Vagina (tissue), 2 donors: ENCODE results near the gene ACSF2. TPM values are rescaled to one million over a fixed set of nuclear protein-coding genes. Genes with fewer than 3 reads are reported as not detected.

ENCODE experiments used
- DNase-seq, 2 donors: peaks; one replicate each; pipeline ENCODE4 v3.0.0-alpha.2; 2017; ENCODE audit errors: extremely low spot score in 2 of 2
- H3K27ac ChIP-seq: fragments of 200-600 bp; sonication (generic); one replicate; pipeline ENCODE4 v1.5.1; 2019
- H3K27me3 ChIP-seq: fragments of 200-600 bp; sonication (generic); one replicate; pipeline ENCODE4 v1.5.1; 2019
- H3K36me3 ChIP-seq, 2 donors: fragments of 200-600 bp; sonication (generic); one replicate each; pipeline ENCODE4 v1.5.1; 2017 to 2019
- H3K4me1 ChIP-seq: fragments of 200-600 bp; sonication (generic); one replicate; pipeline ENCODE4 v1.5.1; 2019
- H3K4me3 ChIP-seq, 2 donors: fragments of 200-600 bp; sonication (generic); 1 replicate in 1 of 2; 2 replicates in 1 of 2; pipeline ENCODE4 v1.5.1; 2016 to 2019
- H3K9me3 ChIP-seq: fragments of 200-600 bp; sonication (generic); one replicate; pipeline ENCODE4 v1.5.1; 2019
- POLR2A ChIP-seq, 2 donors: fragments of 450-650 bp; IDR thresholded peaks; one replicate each; pipeline ENCODE4 v1.6.1; 2017; ENCODE audit warnings: antibody characterized with exemption in 2 of 2, mild to moderate bottlenecking in 2 of 2, moderate library complexity in 2 of 2
- POLR2AphosphoS5 ChIP-seq, 2 donors: sonication (generic); formaldehyde crosslinking; IDR thresholded peaks; one replicate each; pipeline ENCODE4 v1.9.0; 2017; ENCODE audit warnings: antibody characterized with exemption in 2 of 2, mild to moderate bottlenecking in 2 of 2, low read depth in 1 of 2; ENCODE audit not compliant: insufficient read depth in 1 of 2
- intact Hi-C: fragments of 100-400 bp; cut with DNase I; formaldehyde crosslinking; loops from one replicate; pipeline ENCODE4 v1.15.1; 2023
- small RNA-seq: library from RNA; depleted of rRNA; stranded (forward); fragments of <200 nt; gene quantifications from one replicate; pipeline ENCODE3, GENCODE V24; 2016
- total RNA-seq: library from RNA; depleted of rRNA; stranded (reverse); fragments of >200 nt; gene quantifications from one replicate; pipeline ENCODE4 v1.2.3, GENCODE V29; 2016
- TF ChIP-seq, protein P1 (sequence below), 3 experiments: fragments of 450-650 bp in 2 of 3; fragments of 200-600 bp in 1 of 3; sonication (generic) in 1 of 3; IDR thresholded peaks; one replicate each; pipeline ENCODE4 v1.5.1; 2017 to 2019; ENCODE audit warnings: antibody characterized with exemption in 3 of 3, mild to moderate bottlenecking in 2 of 3, moderate library complexity in 2 of 3

ACSF2 gene
- total RNA-seq, 1 donor from 2014 or later: 56.0 TPM

DNA sequence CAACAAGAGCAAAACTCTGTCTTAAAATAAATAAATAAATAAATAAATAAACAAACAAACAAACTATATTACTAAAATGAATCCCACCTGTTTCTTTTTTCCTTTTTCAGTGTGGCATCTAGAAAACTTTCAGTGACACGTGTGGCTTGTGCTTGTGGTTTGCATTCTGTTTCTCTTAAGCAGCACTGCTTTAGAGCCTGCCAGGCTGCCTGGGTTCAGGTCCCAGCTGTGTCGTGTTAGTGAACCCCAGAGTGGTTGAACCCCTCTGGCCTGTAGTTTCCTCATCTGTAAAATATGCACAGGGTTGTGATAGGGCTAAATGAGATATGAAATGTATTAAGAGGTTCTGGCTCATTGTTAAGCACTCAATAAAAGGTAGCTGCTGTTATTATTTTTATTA, 94.5 kb downstream of the ACSF2 start:
- no peaks in the 10 kb centered on the region for H3K27me3 ChIP-seq
- H3K27ac ChIP-seq: no peak overlapping the region
- intact Hi-C loops: no loop called here
- TF ChIP-seq POLR2AphosphoS5 (IDR thresholded peaks at IDR 0.05; ENCODE audit: insufficient read depth in 1 of 2, low read depth in 1 of 2) (no peak), POLR2A (IDR thresholded peaks at IDR 0.05) (no peak)
- TF ChIP-seq, protein P1, sequence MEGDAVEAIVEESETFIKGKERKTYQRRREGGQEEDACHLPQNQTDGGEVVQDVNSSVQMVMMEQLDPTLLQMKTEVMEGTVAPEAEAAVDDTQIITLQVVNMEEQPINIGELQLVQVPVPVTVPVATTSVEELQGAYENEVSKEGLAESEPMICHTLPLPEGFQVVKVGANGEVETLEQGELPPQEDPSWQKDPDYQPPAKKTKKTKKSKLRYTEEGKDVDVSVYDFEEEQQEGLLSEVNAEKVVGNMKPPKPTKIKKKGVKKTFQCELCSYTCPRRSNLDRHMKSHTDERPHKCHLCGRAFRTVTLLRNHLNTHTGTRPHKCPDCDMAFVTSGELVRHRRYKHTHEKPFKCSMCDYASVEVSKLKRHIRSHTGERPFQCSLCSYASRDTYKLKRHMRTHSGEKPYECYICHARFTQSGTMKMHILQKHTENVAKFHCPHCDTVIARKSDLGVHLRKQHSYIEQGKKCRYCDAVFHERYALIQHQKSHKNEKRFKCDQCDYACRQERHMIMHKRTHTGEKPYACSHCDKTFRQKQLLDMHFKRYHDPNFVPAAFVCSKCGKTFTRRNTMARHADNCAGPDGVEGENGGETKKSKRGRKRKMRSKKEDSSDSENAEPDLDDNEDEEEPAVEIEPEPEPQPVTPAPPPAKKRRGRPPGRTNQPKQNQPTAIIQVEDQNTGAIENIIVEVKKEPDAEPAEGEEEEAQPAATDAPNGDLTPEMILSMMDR (IDR thresholded peaks at IDR 0.05): no peak
- H3K9me3 ChIP-seq: no peaks in the 10 kb centered on the region
- H3K4me1 ChIP-seq: peaks cover under 1% of the 10 kb centered on the region
- no peak overlapping the region for H3K4me3 ChIP-seq
- DNase-seq: no peak
- H3K36me3 ChIP-seq: no peaks in the 10 kb centered on the region

- Histone ChIP-seq H3K27ac (no peak overlapping the region), H3K4me1 (no peaks in the 10 kb centered on the region), H3K36me3 (no peaks in the 10 kb centered on the region), H3K27me3 (no peaks in the 10 kb centered on the region), H3K9me3 (no peaks in the 10 kb centered on the region), H3K4me3 (no peak overlapping the region)
- TF ChIP-seq POLR2AphosphoS5 (IDR thresholded peaks at IDR 0.05; ENCODE audit: insufficient read depth in 1 of 2, low read depth in 1 of 2): no peak
- TF ChIP-seq, protein P1 (IDR thresholded peaks at IDR 0.05): no peak
- no peak for DNase-seq
- intact Hi-C loops: no loop called here
Measured at GRCh38 chr17:50521514-50521913, 95.5 kb downstream of the ACSF2 start.

DNA sequence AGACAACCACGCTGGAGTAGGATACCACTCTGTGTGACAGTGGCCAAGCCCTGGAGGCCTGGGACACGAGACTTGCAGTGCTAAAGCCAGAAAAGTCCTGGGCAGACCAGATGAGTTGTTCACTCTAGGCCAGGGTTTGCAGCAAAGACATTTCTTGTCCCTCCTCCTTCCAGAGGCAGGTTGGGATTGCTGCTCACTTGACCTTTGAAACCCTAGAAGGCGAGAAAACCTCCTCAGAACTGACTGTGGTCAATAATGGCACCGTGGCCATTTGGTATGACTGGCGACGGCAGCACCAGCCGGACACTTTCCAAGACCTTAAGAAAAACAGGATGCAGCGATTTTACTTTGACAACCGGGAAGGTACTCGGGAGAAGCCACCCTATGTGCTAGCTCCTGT, 96.7 kb downstream of the ACSF2 start:
- no peak for DNase-seq
- Histone ChIP-seq H3K9me3 (no peaks in the 10 kb centered on the region), H3K4me1 (no peaks in the 10 kb centered on the region), H3K4me3 (no peak overlapping the region), H3K36me3 (no peaks in the 10 kb centered on the region), H3K27ac (no peak overlapping the region), H3K27me3 (no peaks in the 10 kb centered on the region)
- intact Hi-C loops: no loop called here
- no peak for TF ChIP-seq POLR2A (IDR thresholded peaks at IDR 0.05)
- TF ChIP-seq, protein P1 (IDR thresholded peaks at IDR 0.05): no peak
- TF ChIP-seq POLR2AphosphoS5 (IDR thresholded peaks at IDR 0.05; ENCODE audit: insufficient read depth in 1 of 2, low read depth in 1 of 2): no peak

GRCh38 chr17:50523208-50523607, 97.2 kb downstream of the ACSF2 start:
- TF ChIP-seq POLR2A (IDR thresholded peaks at IDR 0.05) (no peak), POLR2AphosphoS5 (IDR thresholded peaks at IDR 0.05; ENCODE audit: insufficient read depth in 1 of 2, low read depth in 1 of 2) (no peak)
- TF ChIP-seq, protein P1 (IDR thresholded peaks at IDR 0.05): no peak
- Histone ChIP-seq H3K4me1 (no peaks in the 10 kb centered on the region), H3K9me3 (no peaks in the 10 kb centered on the region), H3K36me3 (no peaks in the 10 kb centered on the region), H3K4me3 (no peak overlapping the region), H3K27ac (no peak overlapping the region), H3K27me3 (no peaks in the 10 kb centered on the region)
- no peak for DNase-seq
- intact Hi-C loops: no loop called here

Small RNA genes lying within 50 kb of the gene (small RNA-seq; reads per million reads assigned to genes)
- gene RF00019: not detected

Other genes with a start within 250 kb of the ACSF2 start
- 171 TPM for gene COL1A1, start 224.6 kb upstream of the ACSF2 start, total RNA-seq
- 0.74 TPM for gene TMEM92, start 151.8 kb upstream of the ACSF2 start, total RNA-seq
- 30.4 TPM for gene XYLT2, start 80.1 kb upstream of the ACSF2 start, total RNA-seq
- 41.7 TPM for gene MRPL27, start 53.0 kb upstream of the ACSF2 start, total RNA-seq
- gene EME1, start 53.0 kb upstream of the ACSF2 start, total RNA-seq: 2.9 TPM
- gene LRRC59, start 28.7 kb upstream of the ACSF2 start, total RNA-seq: 49.6 TPM
- not detected for gene CHAD, start 42.7 kb downstream of the ACSF2 start, total RNA-seq
- gene RSAD1, start 52.6 kb downstream of the ACSF2 start, total RNA-seq: 37.3 TPM
- gene MYCBPAP, start 82.2 kb downstream of the ACSF2 start, total RNA-seq: not detected
- gene EPN3, start 106.5 kb downstream of the ACSF2 start, total RNA-seq: 21.9 TPM
- gene SPATA20, start 121.0 kb downstream of the ACSF2 start, total RNA-seq: 73.4 TPM
- gene CACNA1G, start 134.5 kb downstream of the ACSF2 start, total RNA-seq: 4.9 TPM
- 47.6 TPM for gene ABCC3, start 208.7 kb downstream of the ACSF2 start, total RNA-seq